A673 (cell line): ENCODE results near the gene SAMD4B. TPM values are rescaled to one million over a fixed set of nuclear protein-coding genes. Genes with fewer than 3 reads are reported as not detected.
"Not testable (repeated sequence)": the region's sequence is repeated elsewhere in the genome, so short reads cannot be mapped to it uniquely, and the experiment has no call there.

ENCODE experiments used
- BruUV-seq: library from RNA; stranded (reverse); fragments of 400-500 nt; replicated peaks from 2 replicates; lab custom pipeline; 2021; lab: Mats Ljungman, UMichigan
- CTCF ChIA-PET: fragments of 300-600 bp; sonication (Branson Sonifier 250); formaldehyde crosslinking; loops from one replicate; lab custom pipeline; 2022; ENCODE audit warnings: antibody characterized with exemption; lab: Charles Lee
- POLR2A ChIA-PET: fragments of 300-600 bp; sonication (Branson Sonifier 250); formaldehyde crosslinking; loops from one replicate; lab custom pipeline; 2022; ENCODE audit warnings: antibody characterized with exemption; ENCODE audit not compliant: low non-redundant PET; lab: Charles Lee
- DNase-seq: peaks from one replicate; pipeline ENCODE4 v3.0.0-alpha.2; 2015; ENCODE audit warnings: low spot score
- H3K27ac ChIP-seq: fragments of 200-600 bp; sonication (generic); 2 replicates; pipeline ENCODE4 v1.5.1; 2016; ENCODE audit warnings: mixed run types, low read depth, mild to moderate bottlenecking, mixed read lengths, antibody characterized with exemption, low read length; ENCODE audit not compliant: poor library complexity, severe bottlenecking
- H3K27me3 ChIP-seq: fragments of 200-600 bp; sonication (generic); replicated peaks from 2 replicates; pipeline ENCODE4 v1.6.1; 2017; ENCODE audit warnings: mixed run types, low read depth, mild to moderate bottlenecking, mixed read lengths, antibody characterized with exemption, low read length; ENCODE audit not compliant: insufficient read depth, poor library complexity
- H3K36me3 ChIP-seq: fragments of 200-600 bp; sonication (generic); 2 replicates; pipeline ENCODE4 v1.6.1; 2016; ENCODE audit warnings: mixed run types, mild to moderate bottlenecking, mixed read lengths, antibody characterized with exemption, low read length; ENCODE audit not compliant: insufficient read depth, poor library complexity, severe bottlenecking
- H3K4me1 ChIP-seq: fragments of 200-600 bp; sonication (generic); 2 replicates; pipeline ENCODE4 v1.6.1; 2017; ENCODE audit warnings: mixed run types, mild to moderate bottlenecking, mixed read lengths, antibody characterized with exemption, low read length; ENCODE audit not compliant: insufficient read depth, poor library complexity, severe bottlenecking
- H3K4me3 ChIP-seq: fragments of 200-600 bp; sonication (generic); 2 replicates; pipeline ENCODE4 v1.5.1; 2016; ENCODE audit warnings: low read depth, mixed run types, mild to moderate bottlenecking, mixed read lengths, low read length; ENCODE audit not compliant: poor library complexity, severe bottlenecking
- H3K9me3 ChIP-seq: fragments of 200-600 bp; sonication (generic); 2 replicates; pipeline ENCODE4 v1.6.1; 2016; ENCODE audit warnings: mixed run types, low read depth, mild to moderate bottlenecking, mixed read lengths, antibody characterized with exemption, low read length; ENCODE audit not compliant: poor library complexity, severe bottlenecking
- EZH2 ChIP-seq: fragments of 200-600 bp; sonication (generic); IDR thresholded peaks from 2 replicates; pipeline ENCODE4 v1.6.1; 2017; ENCODE audit warnings: borderline replicate concordance, low read depth, mild to moderate bottlenecking, mixed read lengths, antibody characterized with exemption, low read length; ENCODE audit not compliant: poor library complexity, severe bottlenecking
- intact Hi-C: fragments of 100-400 bp; cut with micrococcal nuclease; formaldehyde crosslinking; loops from one replicate; pipeline ENCODE4 v1.10.0; 2022; ENCODE audit not compliant: unreplicated experiment
- total RNA-seq: library from RNA; stranded (reverse); gene quantifications from 2 replicates; pipeline ENCODE4 v1.2.3, GENCODE V29; 2021
- TF ChIP-seq, protein P1 (sequence below): fragments of 300-800, 200-600 bp; sonication (generic); conservative IDR thresholded peaks from 2 replicates; pipeline ENCODE4 v1.5.1; 2017; ENCODE audit warnings: low read depth, mild to moderate bottlenecking, antibody characterized with exemption, low read length, moderate library complexity, mixed read lengths

The SAMD4B gene
- total RNA-seq, 1 experiment from 2014 or later: 168 TPM

GRCh38 chr19:39339674-39340073 is 2.5 kb upstream of the SAMD4B start:
- Histone ChIP-seq H3K27ac (no peak overlapping the region), H3K4me3 (no peak overlapping the region), H3K36me3 (no peaks in the 10 kb centered on the region), H3K4me1 (peaks cover 14% of the 10 kb centered on the region), H3K9me3 (no peaks in the 10 kb centered on the region), H3K27me3 (no peaks in the 10 kb centered on the region)
- CTCF ChIA-PET: no interaction called here
- no peak for DNase-seq
- TF ChIP-seq EZH2: no peak
- TF ChIP-seq, protein P1, sequence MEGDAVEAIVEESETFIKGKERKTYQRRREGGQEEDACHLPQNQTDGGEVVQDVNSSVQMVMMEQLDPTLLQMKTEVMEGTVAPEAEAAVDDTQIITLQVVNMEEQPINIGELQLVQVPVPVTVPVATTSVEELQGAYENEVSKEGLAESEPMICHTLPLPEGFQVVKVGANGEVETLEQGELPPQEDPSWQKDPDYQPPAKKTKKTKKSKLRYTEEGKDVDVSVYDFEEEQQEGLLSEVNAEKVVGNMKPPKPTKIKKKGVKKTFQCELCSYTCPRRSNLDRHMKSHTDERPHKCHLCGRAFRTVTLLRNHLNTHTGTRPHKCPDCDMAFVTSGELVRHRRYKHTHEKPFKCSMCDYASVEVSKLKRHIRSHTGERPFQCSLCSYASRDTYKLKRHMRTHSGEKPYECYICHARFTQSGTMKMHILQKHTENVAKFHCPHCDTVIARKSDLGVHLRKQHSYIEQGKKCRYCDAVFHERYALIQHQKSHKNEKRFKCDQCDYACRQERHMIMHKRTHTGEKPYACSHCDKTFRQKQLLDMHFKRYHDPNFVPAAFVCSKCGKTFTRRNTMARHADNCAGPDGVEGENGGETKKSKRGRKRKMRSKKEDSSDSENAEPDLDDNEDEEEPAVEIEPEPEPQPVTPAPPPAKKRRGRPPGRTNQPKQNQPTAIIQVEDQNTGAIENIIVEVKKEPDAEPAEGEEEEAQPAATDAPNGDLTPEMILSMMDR: no peak
- BruUV-seq: no TSS peak
- intact Hi-C loops: no loop called here
- POLR2A ChIA-PET: no interaction called here

- H3K9me3 ChIP-seq, intact Hi-C loops, H3K27ac ChIP-seq, H3K27me3 ChIP-seq, POLR2A ChIA-PET, H3K36me3 ChIP-seq, H3K4me3 ChIP-seq, CTCF ChIA-PET, BruUV-seq, DNase-seq: not testable (repeated sequence)
- H3K4me1 ChIP-seq: peaks cover 19% of the 10 kb centered on the region
Measured at GRCh38 chr19:39340156-39340555, 2.1 kb upstream of the SAMD4B start.

GRCh38 chr19:39341129-39341718 is 997 bp upstream of the SAMD4B start:
- Histone ChIP-seq H3K4me1 (peaks cover 27% of the 10 kb centered on the region), H3K9me3 (no peaks in the 10 kb centered on the region), H3K27ac (peak overlapping the region; percentile 77), H3K4me3 (peak overlapping the region; percentile 61), H3K27me3 (no peaks in the 10 kb centered on the region), H3K36me3 (no peaks in the 10 kb centered on the region)
- TF ChIP-seq, protein P1: no peak
- no peak for TF ChIP-seq EZH2
- intact Hi-C loops: no loop called here
- no TSS peak for BruUV-seq
- ChIA-PET POLR2A (no interaction called here), CTCF (no interaction called here)
- no peak for DNase-seq
